MG63 (cell line): Measurements from ENCODE around the gene NSD2. TPM values are rescaled to one million over a fixed set of nuclear protein-coding genes. Genes with fewer than 3 reads are reported as not detected.

Experiments used
- DNase-seq: peaks from one replicate; pipeline ENCODE4 v3.0.0-alpha.2; 2020
- H3K27me3 ChIP-seq: fragments of 250-450 bp; sonication (Bioruptor Pico); 2 replicates; pipeline ENCODE4 v1.5.1; 2020; ENCODE audit warnings: mild to moderate bottlenecking, moderate library complexity
- H3K36me3 ChIP-seq: fragments of 250-450 bp; sonication (Bioruptor Pico); 2 replicates; pipeline ENCODE4 v1.5.1; 2020; ENCODE audit warnings: mild to moderate bottlenecking, moderate library complexity
- H3K4me3 ChIP-seq: fragments of 250-450 bp; sonication (Bioruptor Pico); 2 replicates; pipeline ENCODE4 v1.5.1; 2020; ENCODE audit warnings: mild to moderate bottlenecking, moderate library complexity
- H3K9me3 ChIP-seq: fragments of 250-450 bp; sonication (Bioruptor Pico); 2 replicates; pipeline ENCODE4 v1.5.1; 2020; ENCODE audit warnings: mild to moderate bottlenecking, moderate library complexity
- total RNA-seq: library from RNA; depleted of rRNA; stranded (reverse); fragments of >200 nt; shearing (Covaris generic); gene quantifications from 2 replicates; pipeline ENCODE4 v1.2.3, GENCODE V29; 2014; ENCODE audit warnings: low replicate concordance

The NSD2 gene
- total RNA-seq, 1 experiment from 2014 or later: 39.9 TPM

- no peaks in the 10 kb centered on the region for H3K9me3 ChIP-seq
- H3K4me3 ChIP-seq: peak within 1 kb of the TSS; percentile 82
- DNase-seq: peak; percentile 92
- H3K36me3 ChIP-seq: peaks cover 3% of the 10 kb centered on the region
- no peaks in the 10 kb centered on the region for H3K27me3 ChIP-seq
These were observed 14.9 kb upstream of the NSD2 start, which contains the start of gene LETM1 for GRCh38 chr4:1856071-1856942. LETM1 (minus strand) TSS chr4:1856156; CDS start chr4:1855950, 206 bp downstream.

- DNase-seq: peak; percentile 15
- Histone ChIP-seq H3K4me3 (peak overlapping the region; percentile 82), H3K9me3 (no peaks in the 10 kb centered on the region), H3K27me3 (no peaks in the 10 kb centered on the region), H3K36me3 (peaks cover 3% of the 10 kb centered on the region)
These were observed 14.1 kb upstream of the NSD2 start for GRCh38 chr4:1856943-1857699.

GRCh38 chr4:1857931-1858330 lies 13.3 kb upstream of the NSD2 start:
- no peak for DNase-seq
- no peaks in the 10 kb centered on the region for H3K27me3 ChIP-seq
- H3K9me3 ChIP-seq: no peaks in the 10 kb centered on the region
- no peak overlapping the region for H3K4me3 ChIP-seq
- peaks cover 3% of the 10 kb centered on the region for H3K36me3 ChIP-seq

GRCh38 chr4:1859389-1859753 lies 11.8 kb upstream of the NSD2 start:
- H3K4me3 ChIP-seq: no peak overlapping the region

GRCh38 chr4:1862055-1862911 lies 8.9 kb upstream of the NSD2 start:
- Histone ChIP-seq H3K36me3 (no peaks in the 10 kb centered on the region), H3K9me3 (no peaks in the 10 kb centered on the region), H3K27me3 (no peaks in the 10 kb centered on the region), H3K4me3 (no peak overlapping the region)
- DNase-seq: no peak

More at GRCh38 chr4:1859389-1859753, 11.8 kb upstream of the NSD2 start:
- no peaks in the 10 kb centered on the region for H3K9me3 ChIP-seq
- no peaks in the 10 kb centered on the region for H3K36me3 ChIP-seq
- H3K27me3 ChIP-seq: no peaks in the 10 kb centered on the region
- no peak for DNase-seq

GRCh38 chr4:1862961-1863296 lies 8.3 kb upstream of the NSD2 start:
- no peaks in the 10 kb centered on the region for H3K27me3 ChIP-seq
- no peaks in the 10 kb centered on the region for H3K36me3 ChIP-seq
- no peak overlapping the region for H3K4me3 ChIP-seq
- no peak for DNase-seq
- no peaks in the 10 kb centered on the region for H3K9me3 ChIP-seq

- no peaks in the 10 kb centered on the region for H3K36me3 ChIP-seq
- no peak overlapping the region for H3K4me3 ChIP-seq
- no peaks in the 10 kb centered on the region for H3K27me3 ChIP-seq
- no peaks in the 10 kb centered on the region for H3K9me3 ChIP-seq
- no peak for DNase-seq
These were observed 7.7 kb upstream of the NSD2 start for GRCh38 chr4:1863297-1864033.

- no peak overlapping the region for H3K4me3 ChIP-seq
- no peaks in the 10 kb centered on the region for H3K9me3 ChIP-seq
- no peaks in the 10 kb centered on the region for H3K36me3 ChIP-seq
- no peaks in the 10 kb centered on the region for H3K27me3 ChIP-seq
- no peak for DNase-seq
These were observed 6.9 kb upstream of the NSD2 start for GRCh38 chr4:1864076-1865008.

GRCh38 chr4:1866189-1866661 lies 5.0 kb upstream of the NSD2 start:
- Histone ChIP-seq H3K27me3 (no peaks in the 10 kb centered on the region), H3K4me3 (no peak overlapping the region), H3K36me3 (no peaks in the 10 kb centered on the region), H3K9me3 (no peaks in the 10 kb centered on the region)
- no peak for DNase-seq

GRCh38 chr4:1868293-1868692 lies 2.9 kb upstream of the NSD2 start:
- no peaks in the 10 kb centered on the region; the same call in 1 of the 2 replicates for H3K36me3 ChIP-seq
- no peak for DNase-seq

GRCh38 chr4:1868912-1869311 lies 2.3 kb upstream of the NSD2 start:
- DNase-seq: no peak
- H3K36me3 ChIP-seq: no peaks in the 10 kb centered on the region; the same call in 1 of the 2 replicates
- H3K27me3 ChIP-seq: no peaks in the 10 kb centered on the region
- no peak overlapping the region for H3K4me3 ChIP-seq
- H3K9me3 ChIP-seq: no peaks in the 10 kb centered on the region

More at GRCh38 chr4:1868293-1868692, 2.9 kb upstream of the NSD2 start:
- no peaks in the 10 kb centered on the region for H3K27me3 ChIP-seq
- no peaks in the 10 kb centered on the region for H3K9me3 ChIP-seq
- no peak overlapping the region for H3K4me3 ChIP-seq

- Histone ChIP-seq H3K9me3 (no peaks in the 10 kb centered on the region), H3K4me3 (peak overlapping the region; percentile 67), H3K27me3 (no peaks in the 10 kb centered on the region), H3K36me3 (no peaks in the 10 kb centered on the region; the same call in 1 of the 2 replicates)
- DNase-seq: no peak
These were observed 1.5 kb upstream of the NSD2 start for GRCh38 chr4:1869530-1870327.

- Histone ChIP-seq H3K27me3 (no peaks in the 10 kb centered on the region), H3K4me3 (peak overlapping the region; percentile 67), H3K9me3 (no peaks in the 10 kb centered on the region), H3K36me3 (no peaks in the 10 kb centered on the region; the same call in 1 of the 2 replicates)
- peak; percentile 84 for DNase-seq
These were observed 940 bp upstream of the NSD2 start for GRCh38 chr4:1870328-1870577.

GRCh38 chr4:1871471-1872021 lies 353 bp downstream of the NSD2 start:
- H3K36me3 ChIP-seq: no peaks in the 10 kb centered on the region; the same call in 1 of the 2 replicates
- no peaks in the 10 kb centered on the region for H3K9me3 ChIP-seq
- H3K4me3 ChIP-seq: peak overlapping the region; percentile 66
- DNase-seq: no peak
- no peaks in the 10 kb centered on the region for H3K27me3 ChIP-seq
